ENCODE data around the gene MRPL46. TPM values are rescaled to one million over a fixed set of nuclear protein-coding genes. Genes with fewer than 3 reads are reported as not detected.

Gene MRPL46
- total RNA-seq, 4 donors from 2014 or later: 23.3 to 43.5 (median 29.4) TPM

DNA sequence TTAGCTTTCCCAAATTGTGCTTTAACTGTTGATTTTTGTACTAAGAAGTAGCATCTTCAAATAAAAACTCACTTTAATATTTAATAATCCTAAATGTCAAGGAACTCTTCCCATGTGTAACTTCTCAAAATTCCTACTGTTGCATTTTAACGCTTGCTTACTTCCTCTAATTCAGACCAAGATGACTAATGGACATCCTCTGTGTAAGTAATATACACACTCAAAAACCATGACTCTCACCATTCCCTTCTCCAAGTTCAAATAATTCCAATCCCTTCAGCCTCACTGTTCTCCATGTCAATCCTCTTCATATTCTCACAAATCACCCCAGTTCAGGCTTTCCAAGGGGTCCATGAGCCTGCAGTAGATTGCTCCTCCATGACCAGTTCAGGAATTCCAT, 13.0 kb downstream of the MRPL46 start:
- Histone ChIP-seq H3K27ac (no peak overlapping the region), H3K4me1 (peaks cover 0 to 19% (median 0%) of the 10 kb centered on the region in 3 donors), H3K27me3 (peaks cover 0 to 4% (median 0%) of the 10 kb centered on the region in 4 donors), H3K4me3 (no peak overlapping the region), H3K36me3 (peaks cover 0 to 19% (median 7%) of the 10 kb centered on the region in 3 donors), H3K9me3 (no peaks in the 10 kb centered on the region)
- 28 to 33% methylated on average over 1 of the region's 1 CpG for WGBS, 2 donors
- intact Hi-C loops (cut with DNase I): no loop called here
- TF ChIP-seq, protein P1, sequence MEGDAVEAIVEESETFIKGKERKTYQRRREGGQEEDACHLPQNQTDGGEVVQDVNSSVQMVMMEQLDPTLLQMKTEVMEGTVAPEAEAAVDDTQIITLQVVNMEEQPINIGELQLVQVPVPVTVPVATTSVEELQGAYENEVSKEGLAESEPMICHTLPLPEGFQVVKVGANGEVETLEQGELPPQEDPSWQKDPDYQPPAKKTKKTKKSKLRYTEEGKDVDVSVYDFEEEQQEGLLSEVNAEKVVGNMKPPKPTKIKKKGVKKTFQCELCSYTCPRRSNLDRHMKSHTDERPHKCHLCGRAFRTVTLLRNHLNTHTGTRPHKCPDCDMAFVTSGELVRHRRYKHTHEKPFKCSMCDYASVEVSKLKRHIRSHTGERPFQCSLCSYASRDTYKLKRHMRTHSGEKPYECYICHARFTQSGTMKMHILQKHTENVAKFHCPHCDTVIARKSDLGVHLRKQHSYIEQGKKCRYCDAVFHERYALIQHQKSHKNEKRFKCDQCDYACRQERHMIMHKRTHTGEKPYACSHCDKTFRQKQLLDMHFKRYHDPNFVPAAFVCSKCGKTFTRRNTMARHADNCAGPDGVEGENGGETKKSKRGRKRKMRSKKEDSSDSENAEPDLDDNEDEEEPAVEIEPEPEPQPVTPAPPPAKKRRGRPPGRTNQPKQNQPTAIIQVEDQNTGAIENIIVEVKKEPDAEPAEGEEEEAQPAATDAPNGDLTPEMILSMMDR (IDR thresholded peaks at IDR 0.05): no peak
- no peak for TF ChIP-seq POLR2A (IDR thresholded peaks at IDR 0.05)
- DNase-seq: no peak

DNA sequence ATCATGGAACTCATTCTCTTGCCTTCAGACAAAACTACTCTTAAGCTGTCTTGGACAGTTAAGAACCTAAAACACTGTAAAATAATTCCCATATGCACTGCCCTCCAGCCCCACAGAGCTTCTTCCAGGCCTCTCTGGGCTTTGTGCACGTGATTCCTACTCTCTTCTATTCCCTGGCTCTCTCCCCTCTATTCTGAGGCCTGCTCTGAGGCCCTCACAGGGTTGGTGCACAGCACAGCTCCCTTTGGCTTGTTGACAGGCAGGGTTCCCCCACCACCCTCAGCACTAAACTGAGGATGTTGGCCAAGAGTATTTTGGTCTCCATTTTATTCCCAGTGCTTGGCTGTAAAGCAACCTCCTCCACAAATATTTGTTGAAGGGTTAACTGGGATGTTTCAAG, 13.5 kb downstream of the MRPL46 start:
- Histone ChIP-seq H3K4me1 (peaks cover 0 to 19% (median 0%) of the 10 kb centered on the region in 3 donors), H3K9me3 (no peaks in the 10 kb centered on the region), H3K36me3 (peaks cover 0 to 13% (median under 1%) of the 10 kb centered on the region in 3 donors), H3K4me3 (no peak overlapping the region), H3K27me3 (peaks cover 0 to 8% (median 0%) of the 10 kb centered on the region in 4 donors), H3K27ac (no peak overlapping the region)
- intact Hi-C loops (cut with DNase I): no loop called here
- no peak for TF ChIP-seq POLR2A (IDR thresholded peaks at IDR 0.05)
- TF ChIP-seq, protein P1 (IDR thresholded peaks at IDR 0.05): no peak
- WGBS, 2 donors: 30 to 60% methylated on average over 1 of the region's 1 CpG
- no peak for DNase-seq

DNA sequence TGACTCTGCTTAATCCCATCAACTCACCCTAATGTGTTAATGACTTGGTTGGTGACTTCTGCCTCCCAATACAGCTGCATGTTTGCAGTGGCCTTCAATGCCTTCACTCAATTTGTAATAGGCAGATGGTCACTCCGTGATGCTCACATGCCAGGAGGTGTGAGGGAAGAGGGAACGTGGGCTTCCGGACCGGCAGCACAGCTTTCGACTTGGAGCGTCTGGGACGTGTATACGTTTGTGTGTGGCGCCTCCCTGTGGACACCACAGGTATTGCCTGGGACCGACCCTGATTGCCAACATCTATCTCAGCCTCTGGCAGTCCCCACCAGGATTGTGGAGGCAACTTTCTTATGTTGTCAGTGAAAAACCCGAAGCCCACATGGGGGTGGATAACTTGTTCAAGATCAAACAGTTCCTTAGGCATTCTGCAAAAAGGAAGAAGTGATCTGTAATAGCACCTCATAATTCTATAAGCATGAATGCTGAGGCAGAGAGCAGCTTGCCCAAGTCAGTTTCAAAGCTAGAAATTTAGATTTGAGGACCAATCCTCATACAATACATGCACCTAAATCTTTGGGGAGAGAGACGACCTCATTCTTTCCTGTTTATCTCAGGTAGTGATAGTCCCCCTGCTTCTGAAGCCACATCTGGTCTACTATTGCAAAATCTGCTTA, 16.9 kb downstream of the MRPL46 start:
- intact Hi-C loops (cut with DNase I): no loop called here
- no peak for TF ChIP-seq POLR2A (IDR thresholded peaks at IDR 0.05)
- TF ChIP-seq, protein P1 (IDR thresholded peaks at IDR 0.05): peak; percentile 11 to 83 (median 52)
- 6 to 20% methylated on average over 2 to 9 of the region's 12 CpGs for WGBS, 2 donors

DNA sequence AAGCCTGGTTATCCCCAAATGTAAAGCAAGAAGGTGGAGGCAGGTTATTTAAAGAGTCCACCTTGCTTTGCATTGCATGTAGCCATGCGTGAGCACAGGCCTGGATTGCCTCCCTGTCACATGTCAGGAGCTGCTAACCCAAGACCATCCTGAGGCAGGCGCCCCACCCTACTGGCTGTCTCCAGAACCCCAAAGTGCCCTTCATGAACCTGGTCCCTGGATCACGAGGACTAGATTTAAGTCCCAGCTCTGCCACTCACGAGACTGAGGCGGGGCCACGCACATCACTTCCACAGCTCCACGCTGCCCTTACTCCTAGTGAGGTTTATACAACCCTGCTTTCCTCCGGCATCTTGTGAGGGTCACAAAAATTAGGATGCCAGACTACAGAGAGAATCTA, 17.6 kb downstream of the MRPL46 start:
- H3K27ac ChIP-seq: no peak overlapping the region
- H3K4me3 ChIP-seq: no peak overlapping the region
- WGBS, 2 donors: 83 to 94% methylated on average over 5 to 7 of the region's 8 CpGs
- peaks cover 0 to 7% (median 0%) of the 10 kb centered on the region in 3 donors for H3K4me1 ChIP-seq
- TF ChIP-seq POLR2A (IDR thresholded peaks at IDR 0.05): no peak
- TF ChIP-seq, protein P1 (IDR thresholded peaks at IDR 0.05): no peak
- intact Hi-C loops (cut with DNase I): no loop called here
- H3K27me3 ChIP-seq: peaks cover 0 to 14% (median 0%) of the 10 kb centered on the region in 4 donors
- no peak for DNase-seq
- H3K9me3 ChIP-seq: no peaks in the 10 kb centered on the region
- H3K36me3 ChIP-seq: no peaks in the 10 kb centered on the region

More for the DNA sequence above, 16.9 kb downstream of the MRPL46 start:
- Histone ChIP-seq H3K4me1 (peaks cover 0 to 13% (median 0%) of the 10 kb centered on the region in 3 donors), H3K27ac (no peak overlapping the region), H3K27me3 (peaks cover 0 to 14% (median 0%) of the 10 kb centered on the region in 4 donors), H3K36me3 (no peaks in the 10 kb centered on the region), H3K4me3 (no peak overlapping the region), H3K9me3 (no peaks in the 10 kb centered on the region)
- no peak for DNase-seq

DNA sequence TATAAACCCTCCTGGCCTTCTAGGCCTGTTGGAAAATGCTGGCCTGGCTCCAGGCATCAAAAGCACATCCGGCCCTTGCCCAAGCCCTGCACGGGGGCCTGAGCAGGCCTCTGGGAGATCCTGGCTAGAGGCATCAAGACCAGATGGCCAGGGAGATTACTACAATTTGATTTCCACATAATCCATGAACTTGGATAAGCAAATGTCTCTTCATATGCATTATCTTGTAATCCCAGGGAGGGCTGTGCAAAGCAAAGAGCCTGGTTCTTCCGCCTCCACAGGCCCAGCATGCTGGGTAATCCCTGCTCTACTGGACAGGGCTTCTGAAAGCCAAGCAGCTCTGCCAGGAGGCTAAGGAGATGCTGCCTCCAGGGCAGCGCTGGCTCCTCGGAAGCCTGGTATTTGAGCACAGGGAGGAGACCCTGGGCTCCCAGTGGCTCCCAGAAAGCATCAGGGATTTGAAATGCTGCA, 18.2 kb downstream of the MRPL46 start:
- intact Hi-C loops (cut with DNase I): no loop called here
- Histone ChIP-seq H3K9me3 (peaks cover 0 to under 1% (median 0%) of the 10 kb centered on the region in 3 donors), H3K4me3 (no peak overlapping the region), H3K36me3 (no peaks in the 10 kb centered on the region), H3K27me3 (peaks cover 0 to 14% (median 0%) of the 10 kb centered on the region in 4 donors), H3K4me1 (peaks cover 0 to 4% (median 0%) of the 10 kb centered on the region in 3 donors), H3K27ac (no peak overlapping the region)
- WGBS, 2 donors: 77 to 100% methylated on average over 1 to 2 of the region's 5 CpGs
- no peak for DNase-seq
- TF ChIP-seq, protein P1 (IDR thresholded peaks at IDR 0.05): no peak
- no peak for TF ChIP-seq POLR2A (IDR thresholded peaks at IDR 0.05)
